GM12878 (cell line): ENCODE results near the gene ZNF641.

Experiments
- CBFB ChIP-seq: IDR thresholded peaks from 2 replicates; pipeline ENCODE4 v1.6.1; 2016; ENCODE audit warnings: antibody characterized with exemption, low read depth
- CBX5 ChIP-seq: sonication (generic); IDR thresholded peaks from 2 replicates; pipeline ENCODE4 v1.6.1; 2016; ENCODE audit warnings: low read depth, moderate library complexity, mild to moderate bottlenecking, inconsistent platforms
- CHD2 ChIP-seq: IDR thresholded peaks from 2 replicates; pipeline ENCODE4 v1.6.1; 2011; ENCODE audit warnings: low read depth, low read length, improper control_type of control experiment, borderline replicate concordance
- CHD4 ChIP-seq: fragments of 200-600 bp; sonication (generic); IDR thresholded peaks from 2 replicates; pipeline ENCODE4 v1.6.1; 2016; ENCODE audit warnings: mild to moderate bottlenecking
- DPF2 ChIP-seq: fragments of 450-650 bp; IDR thresholded peaks from 2 replicates; pipeline ENCODE4 v1.6.1; 2017; ENCODE audit warnings: mild to moderate bottlenecking
- EP300 ChIP-seq, 2 experiments: fragments of 150-350 bp in 1 of 2; IDR thresholded peaks; 2 replicates each; pipeline ENCODE4 v1.6.1; 2011 to 2012; ENCODE audit warnings: low read depth in 2 of 2, low read length in 2 of 2, borderline replicate concordance in 1 of 2, improper control_type of control experiment in 1 of 2, inconsistent platforms in 1 of 2; ENCODE audit not compliant: control insufficient read depth in 1 of 2
- FOXM1 ChIP-seq: IDR thresholded peaks from 2 replicates; pipeline ENCODE4 v1.6.1; 2012; ENCODE audit warnings: low read depth, mild to moderate bottlenecking, inconsistent platforms, low read length, moderate library complexity
- HCFC1 ChIP-seq: fragments of 150-350 bp; IDR thresholded peaks from 2 replicates; pipeline ENCODE4 v1.6.1; 2014; ENCODE audit warnings: low read length
- HDAC2 ChIP-seq: fragments of 200-600 bp; sonication (generic); IDR thresholded peaks from 2 replicates; pipeline ENCODE4 v1.6.1; 2017
- NKRF ChIP-seq: fragments of 450-650 bp; conservative IDR thresholded peaks from 2 replicates; pipeline ENCODE4 v1.6.1; 2017; ENCODE audit warnings: mild to moderate bottlenecking, moderate library complexity
- POLR2A ChIP-seq: IDR thresholded peaks from 2 replicates; pipeline ENCODE4 v1.6.1; 2011; ENCODE audit warnings: low read depth, mild to moderate bottlenecking, low read length
- ZBTB33 ChIP-seq: fragments of 450-650 bp; IDR thresholded peaks from 2 replicates; pipeline ENCODE4 v1.6.1; 2017; ENCODE audit warnings: mild to moderate bottlenecking
- TF ChIP-seq, protein P1 (sequence below): IDR thresholded peaks from 2 replicates; pipeline ENCODE4 v1.6.1; 2012; ENCODE audit warnings: mild to moderate bottlenecking, low read depth, low read length

DNA sequence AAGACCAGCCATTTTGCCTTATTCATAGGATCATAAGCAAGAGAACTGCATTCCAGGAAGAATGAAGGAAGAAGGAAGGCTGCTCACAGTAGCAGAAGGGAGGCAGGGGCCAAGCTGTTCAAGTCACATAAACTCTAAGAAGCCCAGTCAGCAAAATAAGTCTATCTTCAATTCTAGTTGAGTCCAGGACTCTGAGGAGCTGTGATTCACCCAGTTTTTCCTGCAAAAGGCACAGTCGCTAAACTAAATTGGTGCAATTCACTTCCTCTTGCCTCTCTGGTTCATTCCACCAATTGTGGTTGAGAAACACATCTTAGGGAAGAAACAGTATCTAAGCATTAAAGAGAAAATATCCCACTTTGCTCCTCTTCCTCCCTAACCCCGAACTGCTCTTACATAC is 9.8 kb downstream of the ZNF641 start:
- TF ChIP-seq ZBTB33 (no peak), CHD4 (no peak), HCFC1 (no peak), NKRF (no peak), CBFB (no peak), HDAC2 (no peak), CHD2 (no peak), EP300 (IDR thresholded peaks at IDR 0.05; ENCODE audit: borderline replicate concordance in 1 of 2, control insufficient read depth in 1 of 2, low read depth in 2 of 2, low read length in 2 of 2) (no peak), FOXM1 (no peak), CBX5 (no peak), POLR2A (no peak), DPF2 (no peak)
- TF ChIP-seq, protein P1, sequence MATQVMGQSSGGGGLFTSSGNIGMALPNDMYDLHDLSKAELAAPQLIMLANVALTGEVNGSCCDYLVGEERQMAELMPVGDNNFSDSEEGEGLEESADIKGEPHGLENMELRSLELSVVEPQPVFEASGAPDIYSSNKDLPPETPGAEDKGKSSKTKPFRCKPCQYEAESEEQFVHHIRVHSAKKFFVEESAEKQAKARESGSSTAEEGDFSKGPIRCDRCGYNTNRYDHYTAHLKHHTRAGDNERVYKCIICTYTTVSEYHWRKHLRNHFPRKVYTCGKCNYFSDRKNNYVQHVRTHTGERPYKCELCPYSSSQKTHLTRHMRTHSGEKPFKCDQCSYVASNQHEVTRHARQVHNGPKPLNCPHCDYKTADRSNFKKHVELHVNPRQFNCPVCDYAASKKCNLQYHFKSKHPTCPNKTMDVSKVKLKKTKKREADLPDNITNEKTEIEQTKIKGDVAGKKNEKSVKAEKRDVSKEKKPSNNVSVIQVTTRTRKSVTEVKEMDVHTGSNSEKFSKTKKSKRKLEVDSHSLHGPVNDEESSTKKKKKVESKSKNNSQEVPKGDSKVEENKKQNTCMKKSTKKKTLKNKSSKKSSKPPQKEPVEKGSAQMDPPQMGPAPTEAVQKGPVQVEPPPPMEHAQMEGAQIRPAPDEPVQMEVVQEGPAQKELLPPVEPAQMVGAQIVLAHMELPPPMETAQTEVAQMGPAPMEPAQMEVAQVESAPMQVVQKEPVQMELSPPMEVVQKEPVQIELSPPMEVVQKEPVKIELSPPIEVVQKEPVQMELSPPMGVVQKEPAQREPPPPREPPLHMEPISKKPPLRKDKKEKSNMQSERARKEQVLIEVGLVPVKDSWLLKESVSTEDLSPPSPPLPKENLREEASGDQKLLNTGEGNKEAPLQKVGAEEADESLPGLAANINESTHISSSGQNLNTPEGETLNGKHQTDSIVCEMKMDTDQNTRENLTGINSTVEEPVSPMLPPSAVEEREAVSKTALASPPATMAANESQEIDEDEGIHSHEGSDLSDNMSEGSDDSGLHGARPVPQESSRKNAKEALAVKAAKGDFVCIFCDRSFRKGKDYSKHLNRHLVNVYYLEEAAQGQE: no peak
